ENCODE results near the gene RNU4-1.

Gene RNU4-1

GRCh38 chr12:120287491-120287890 is 5.5 kb downstream of the RNU4-1 start:
- DNase-seq = no peak

- no peak for DNase-seq
Observed at GRCh38 chr12:120286768-120287490, 6.1 kb downstream of the RNU4-1 start.

GRCh38 chr12:120284381-120284780 is 8.7 kb downstream of the RNU4-1 start:
- no peak for DNase-seq

GRCh38 chr12:120283318-120283717 is 9.7 kb downstream of the RNU4-1 start:
- DNase-seq = no peak

GRCh38 chr12:120278137-120279069 is 14.6 kb downstream of the RNU4-1 start:
- no peak for DNase-seq

GRCh38 chr12:120276734-120277133 is 16.3 kb downstream of the RNU4-1 start:
- DNase-seq = no peak

- DNase-seq = no peak
Observed at GRCh38 chr12:120267736-120268135, 25.3 kb downstream of the RNU4-1 start.

GRCh38 chr12:120266180-120266870 is 26.7 kb downstream of the RNU4-1 start:
- DNase-seq = no peak

GRCh38 chr12:120265473-120266179 is 27.4 kb downstream of the RNU4-1 start, which contains the start of gene PXN:
Gene PXN (minus strand): TSS chr12:120265730. CDS start chr12:120265629, 101 bp downstream.
- peak in 1 of 2 experiments; percentile 75 for DNase-seq

- DNase-seq = no peak
Observed at GRCh38 chr12:120264904-120265472, 28.0 kb downstream of the RNU4-1 start.

- no peak for DNase-seq
Observed at GRCh38 chr12:120264086-120264903, 28.7 kb downstream of the RNU4-1 start.

GRCh38 chr12:120263748-120264085 is 29.3 kb downstream of the RNU4-1 start:
- DNase-seq = no peak

- DNase-seq = no peak
Observed at GRCh38 chr12:120262852-120263747, 29.9 kb downstream of the RNU4-1 start.

GRCh38 chr12:120261951-120262851 is 30.8 kb downstream of the RNU4-1 start:
- peak; percentile 66 to 83 for DNase-seq

GRCh38 chr12:120260607-120261006 is 32.4 kb downstream of the RNU4-1 start:
- no peak for DNase-seq

GRCh38 chr12:120259418-120260202 is 33.4 kb downstream of the RNU4-1 start:
- no peak for DNase-seq

GRCh38 chr12:120258323-120258896 is 34.6 kb downstream of the RNU4-1 start:
- DNase-seq = no peak

All from SW 1271 (cell line).